Testis (tissue), 2 donors: Measurements from ENCODE around the gene ADIPOR1.

Experiments used
- CTCF ChIP-seq, 3 experiments: fragments of 450-650 bp in 2 of 3; fragments of 200-600 bp in 1 of 3; sonication (generic) in 1 of 3; IDR thresholded peaks; one replicate each; pipeline ENCODE4 v1.5.1; 2016 to 2019; ENCODE audit warnings: antibody characterized with exemption in 3 of 3, mild to moderate bottlenecking in 2 of 3, moderate library complexity in 1 of 3
- POLR2A ChIP-seq: fragments of 450-650 bp; IDR thresholded peaks from one replicate; pipeline ENCODE4 v1.6.1; 2017; ENCODE audit warnings: antibody characterized with exemption, mild to moderate bottlenecking, moderate library complexity

- TF ChIP-seq CTCF (IDR thresholded peaks at IDR 0.05), result no peak
- no peak for TF ChIP-seq POLR2A
Measured at GRCh38 chr1:202953392-202953791, 4.7 kb downstream of the ADIPOR1 start.
